Vagina (tissue), 2 donors: ENCODE results near the gene ZBTB11. TPM values are rescaled to one million over a fixed set of nuclear protein-coding genes. Genes with fewer than 3 reads are reported as not detected.
"Not testable (repeated sequence)": the region's sequence is repeated elsewhere in the genome, so short reads cannot be mapped to it uniquely, and the experiment has no call there.

ENCODE experiments used
- DNase-seq, 2 donors: peaks; one replicate each; pipeline ENCODE4 v3.0.0-alpha.2; 2017; ENCODE audit errors: extremely low spot score in 2 of 2
- H3K27ac ChIP-seq: fragments of 200-600 bp; sonication (generic); one replicate; pipeline ENCODE4 v1.5.1; 2019
- H3K27me3 ChIP-seq: fragments of 200-600 bp; sonication (generic); one replicate; pipeline ENCODE4 v1.5.1; 2019
- H3K36me3 ChIP-seq, 2 donors: fragments of 200-600 bp; sonication (generic); one replicate each; pipeline ENCODE4 v1.5.1; 2017 to 2019
- H3K4me1 ChIP-seq: fragments of 200-600 bp; sonication (generic); one replicate; pipeline ENCODE4 v1.5.1; 2019
- H3K4me3 ChIP-seq, 2 donors: fragments of 200-600 bp; sonication (generic); 1 replicate in 1 of 2; 2 replicates in 1 of 2; pipeline ENCODE4 v1.5.1; 2016 to 2019
- H3K9me3 ChIP-seq: fragments of 200-600 bp; sonication (generic); one replicate; pipeline ENCODE4 v1.5.1; 2019
- CTCF ChIP-seq, 3 experiments: fragments of 450-650 bp in 2 of 3; fragments of 200-600 bp in 1 of 3; sonication (generic) in 1 of 3; IDR thresholded peaks; one replicate each; pipeline ENCODE4 v1.5.1; 2017 to 2019; ENCODE audit warnings: antibody characterized with exemption in 3 of 3, mild to moderate bottlenecking in 2 of 3, moderate library complexity in 2 of 3
- POLR2A ChIP-seq, 2 donors: fragments of 450-650 bp; IDR thresholded peaks; one replicate each; pipeline ENCODE4 v1.6.1; 2017; ENCODE audit warnings: antibody characterized with exemption in 2 of 2, mild to moderate bottlenecking in 2 of 2, moderate library complexity in 2 of 2
- POLR2AphosphoS5 ChIP-seq, 2 donors: sonication (generic); formaldehyde crosslinking; IDR thresholded peaks; one replicate each; pipeline ENCODE4 v1.9.0; 2017; ENCODE audit warnings: antibody characterized with exemption in 2 of 2, mild to moderate bottlenecking in 2 of 2, low read depth in 1 of 2; ENCODE audit not compliant: insufficient read depth in 1 of 2
- intact Hi-C: fragments of 100-400 bp; cut with DNase I; formaldehyde crosslinking; loops from one replicate; pipeline ENCODE4 v1.15.1; 2023
- total RNA-seq: library from RNA; depleted of rRNA; stranded (reverse); fragments of >200 nt; gene quantifications from one replicate; pipeline ENCODE4 v1.2.3, GENCODE V29; 2016

ZBTB11 gene
- total RNA-seq, 1 donor from 2014 or later, result 27.5 TPM

- no peak for DNase-seq
- no peaks in the 10 kb centered on the region for H3K4me1 ChIP-seq
- no peak overlapping the region for H3K27ac ChIP-seq
- no peaks in the 10 kb centered on the region for H3K9me3 ChIP-seq
- no peak overlapping the region for H3K4me3 ChIP-seq
- no peaks in the 10 kb centered on the region for H3K27me3 ChIP-seq
- H3K36me3 ChIP-seq, result no peaks in the 10 kb centered on the region
- intact Hi-C loops, result no loop called here
- TF ChIP-seq CTCF (IDR thresholded peaks at IDR 0.05) (no peak), POLR2A (IDR thresholded peaks at IDR 0.05) (no peak), POLR2AphosphoS5 (IDR thresholded peaks at IDR 0.05; ENCODE audit: insufficient read depth in 1 of 2, low read depth in 1 of 2) (no peak)
These were observed 26.2 kb upstream of the ZBTB11 start for GRCh38 chr3:101703169-101703568.

GRCh38 chr3:101702726-101703125 lies 25.8 kb upstream of the ZBTB11 start:
- Histone ChIP-seq H3K36me3 (no peaks in the 10 kb centered on the region), H3K4me1 (no peaks in the 10 kb centered on the region), H3K4me3 (no peak overlapping the region), H3K9me3 (no peaks in the 10 kb centered on the region), H3K27me3 (no peaks in the 10 kb centered on the region), H3K27ac (no peak overlapping the region)
- intact Hi-C loops, result no loop called here
- no peak for TF ChIP-seq POLR2AphosphoS5 (IDR thresholded peaks at IDR 0.05; ENCODE audit: insufficient read depth in 1 of 2, low read depth in 1 of 2)
- no peak for TF ChIP-seq POLR2A (IDR thresholded peaks at IDR 0.05)
- DNase-seq, result no peak

- no peaks in the 10 kb centered on the region for H3K4me1 ChIP-seq
- no peak overlapping the region for H3K27ac ChIP-seq
- DNase-seq, result no peak
- no peaks in the 10 kb centered on the region for H3K36me3 ChIP-seq
- intact Hi-C loops, result no loop called here
- H3K27me3 ChIP-seq, result no peaks in the 10 kb centered on the region
- no peaks in the 10 kb centered on the region for H3K9me3 ChIP-seq
- H3K4me3 ChIP-seq, result no peak overlapping the region
- TF ChIP-seq POLR2AphosphoS5 (IDR thresholded peaks at IDR 0.05; ENCODE audit: insufficient read depth in 1 of 2, low read depth in 1 of 2) (no peak), CTCF (IDR thresholded peaks at IDR 0.05) (no peak), POLR2A (IDR thresholded peaks at IDR 0.05) (no peak)
These were observed 25.0 kb upstream of the ZBTB11 start for GRCh38 chr3:101701696-101702634.

- Histone ChIP-seq H3K36me3 (no peaks in the 10 kb centered on the region), H3K27ac (no peak overlapping the region), H3K27me3 (no peaks in the 10 kb centered on the region), H3K4me3 (no peak overlapping the region), H3K4me1 (peaks cover 8% of the 10 kb centered on the region), H3K9me3 (no peaks in the 10 kb centered on the region)
- intact Hi-C loops, result no loop called here
- TF ChIP-seq CTCF (IDR thresholded peaks at IDR 0.05) (peak; percentile 58 to 65 (median 62)), POLR2AphosphoS5 (IDR thresholded peaks at IDR 0.05; ENCODE audit: insufficient read depth in 1 of 2, low read depth in 1 of 2) (no peak)
- DNase-seq, result no peak
These were observed 18.9 kb upstream of the ZBTB11 start for GRCh38 chr3:101695779-101696372.

GRCh38 chr3:101694836-101695235 lies 17.9 kb upstream of the ZBTB11 start:
- H3K36me3 ChIP-seq, H3K4me3 ChIP-seq, H3K4me1 ChIP-seq, H3K9me3 ChIP-seq, intact Hi-C loops, H3K27me3 ChIP-seq, DNase-seq, H3K27ac ChIP-seq: not testable (repeated sequence)

- H3K4me1 ChIP-seq, H3K27ac ChIP-seq, H3K36me3 ChIP-seq, H3K4me3 ChIP-seq, intact Hi-C loops, H3K9me3 ChIP-seq, H3K27me3 ChIP-seq, DNase-seq: not testable (repeated sequence)
- TF ChIP-seq CTCF (IDR thresholded peaks at IDR 0.05), result peak in 1 of 3 experiments; percentile 26
These were observed 16.6 kb upstream of the ZBTB11 start for GRCh38 chr3:101693540-101693939.

GRCh38 chr3:101691685-101692671 lies 15.0 kb upstream of the ZBTB11 start:
- intact Hi-C loops, H3K27ac ChIP-seq, H3K4me3 ChIP-seq, H3K36me3 ChIP-seq, H3K27me3 ChIP-seq, DNase-seq, H3K9me3 ChIP-seq: not testable (repeated sequence)
- peaks cover 15% of the 10 kb centered on the region for H3K4me1 ChIP-seq
